ENCODE results near the gene OGFR. TPM values are rescaled to one million over a fixed set of nuclear protein-coding genes. Genes with fewer than 3 reads are reported as not detected.
A peak's percentile ranks its signal among the peaks of the same experiment; 100 is the strongest.

OGFR gene
- total and polyA plus RNA-seq, 2 experiments from 2014 or later = 9.9 to 52.2 TPM

- in situ Hi-C loops (cut with MboI) = no loop called here
- H2AFZ ChIP-seq = no peak overlapping the region
- H3K4me2 ChIP-seq (ENCODE audit: unreplicated experiment) = no peak overlapping the region
Observed at GRCh38 chr20:62832212-62832922, 27.7 kb downstream of the OGFR start.

GRCh38 chr20:62832951-62833391 lies 28.3 kb downstream of the OGFR start:
- WGBS, 2 experiments (ENCODE audit: low coverage in 1 of 2, low lambda C conversion rate in 2 of 2, missing lambda C conversion rate in 2 of 2) = 75 to 80% methylated on average over 14 of the region's 14 CpGs
- in situ Hi-C loops (cut with MboI) = no loop called here
- no peak for DNase-seq
- Histone ChIP-seq H3K9ac (no peak overlapping the region), H3K4me2 (ENCODE audit: unreplicated experiment) (no peak overlapping the region), H4K20me1 (ENCODE audit: insufficient read depth) (no peaks in the 10 kb centered on the region), H3K4me1 (ENCODE audit: insufficient read depth) (no peaks in the 10 kb centered on the region), H3K27me3 (replicated peaks; ENCODE audit: insufficient read depth) (no peaks in the 10 kb centered on the region), H3K4me3 (no peak overlapping the region), H3K9me3 (ENCODE audit: low read depth) (no peaks in the 10 kb centered on the region), H3K36me3 (ENCODE audit: low read depth) (no peaks in the 10 kb centered on the region), H3K27ac (no peak overlapping the region), H3F3A (ENCODE audit: insufficient read depth) (no peaks in the 10 kb centered on the region), H3K79me2 (ENCODE audit: insufficient read depth) (no peaks in the 10 kb centered on the region), H3K9me2 (ENCODE audit: insufficient read depth) (no peaks in the 10 kb centered on the region), H2AFZ (no peak overlapping the region)
- TF ChIP-seq EZH2 (IDR thresholded peaks at IDR 0.05; ENCODE audit: insufficient read depth, poor library complexity, severe bottlenecking) (no peak), EZH2phosphoT487 (IDR thresholded peaks at IDR 0.05; ENCODE audit: insufficient read depth, low read depth) (no peak)

More at GRCh38 chr20:62832212-62832922, 27.7 kb downstream of the OGFR start:
- DNase-seq = peak; percentile 21
- Histone ChIP-seq H3K27me3 (replicated peaks; ENCODE audit: insufficient read depth) (no peaks in the 10 kb centered on the region), H3F3A (ENCODE audit: insufficient read depth) (no peaks in the 10 kb centered on the region), H3K9me3 (ENCODE audit: low read depth) (no peaks in the 10 kb centered on the region), H3K36me3 (ENCODE audit: low read depth) (no peaks in the 10 kb centered on the region), H3K4me1 (ENCODE audit: insufficient read depth) (no peaks in the 10 kb centered on the region), H3K9ac (no peak overlapping the region), H3K9me2 (ENCODE audit: insufficient read depth) (no peaks in the 10 kb centered on the region), H3K4me3 (no peak overlapping the region), H4K20me1 (ENCODE audit: insufficient read depth) (no peaks in the 10 kb centered on the region), H3K79me2 (ENCODE audit: insufficient read depth) (no peaks in the 10 kb centered on the region), H3K27ac (no peak overlapping the region)
- TF ChIP-seq EZH2 (IDR thresholded peaks at IDR 0.05; ENCODE audit: insufficient read depth, poor library complexity, severe bottlenecking) (no peak), EZH2phosphoT487 (IDR thresholded peaks at IDR 0.05; ENCODE audit: insufficient read depth, low read depth) (no peak)
- 13 to 15% methylated on average over 22 of the region's 22 CpGs for WGBS, 2 experiments (ENCODE audit: low coverage in 1 of 2, low lambda C conversion rate in 2 of 2, missing lambda C conversion rate in 2 of 2)

GRCh38 chr20:62834967-62835730 lies 30.5 kb downstream of the OGFR start:
- no peak for TF ChIP-seq EZH2phosphoT487 (IDR thresholded peaks at IDR 0.05; ENCODE audit: insufficient read depth, low read depth)
- WGBS, 2 experiments (ENCODE audit: low coverage in 1 of 2, low lambda C conversion rate in 2 of 2, missing lambda C conversion rate in 2 of 2) = 81 to 84% methylated on average over 24 of the region's 24 CpGs

GRCh38 chr20:62835931-62836861 lies 31.6 kb downstream of the OGFR start:
- no peaks in the 10 kb centered on the region for H3K27me3 ChIP-seq (replicated peaks; ENCODE audit: insufficient read depth)
- no peaks in the 10 kb centered on the region for H3K79me2 ChIP-seq (ENCODE audit: insufficient read depth)
- no peaks in the 10 kb centered on the region for H3F3A ChIP-seq (ENCODE audit: insufficient read depth)
- H3K27ac ChIP-seq = no peak overlapping the region
- no peaks in the 10 kb centered on the region for H3K9me2 ChIP-seq (ENCODE audit: insufficient read depth)
- H3K9ac ChIP-seq = no peak overlapping the region
- peak overlapping the region; percentile 46 for H2AFZ ChIP-seq
- no peaks in the 10 kb centered on the region for H4K20me1 ChIP-seq (ENCODE audit: insufficient read depth)
- whole genome bisulfite sequencing, 2 experiments (ENCODE audit: low coverage in 1 of 2, low lambda C conversion rate in 2 of 2, missing lambda C conversion rate in 2 of 2) = 54 to 58% methylated on average over 40 to 52 of the region's 52 CpGs
- in situ Hi-C loops (cut with MboI) = no loop called here
- peak; percentile 69 for DNase-seq
- no peaks in the 10 kb centered on the region for H3K4me1 ChIP-seq (ENCODE audit: insufficient read depth)
- no peak overlapping the region for H3K4me3 ChIP-seq
- no peaks in the 10 kb centered on the region for H3K9me3 ChIP-seq (ENCODE audit: low read depth)
- no peak overlapping the region for H3K4me2 ChIP-seq (ENCODE audit: unreplicated experiment)
- H3K36me3 ChIP-seq (ENCODE audit: low read depth) = no peaks in the 10 kb centered on the region
- TF ChIP-seq EZH2 (IDR thresholded peaks at IDR 0.05; ENCODE audit: insufficient read depth, poor library complexity, severe bottlenecking) (no peak), EZH2phosphoT487 (IDR thresholded peaks at IDR 0.05; ENCODE audit: insufficient read depth, low read depth) (no peak)

More at GRCh38 chr20:62834967-62835730, 30.5 kb downstream of the OGFR start:
- Histone ChIP-seq H3K4me2 (ENCODE audit: unreplicated experiment) (no peak overlapping the region), H3F3A (ENCODE audit: insufficient read depth) (no peaks in the 10 kb centered on the region), H3K4me1 (ENCODE audit: insufficient read depth) (no peaks in the 10 kb centered on the region), H3K9me2 (ENCODE audit: insufficient read depth) (no peaks in the 10 kb centered on the region), H4K20me1 (ENCODE audit: insufficient read depth) (no peaks in the 10 kb centered on the region), H3K27me3 (replicated peaks; ENCODE audit: insufficient read depth) (no peaks in the 10 kb centered on the region), H2AFZ (no peak overlapping the region), H3K9ac (no peak overlapping the region), H3K36me3 (ENCODE audit: low read depth) (no peaks in the 10 kb centered on the region), H3K79me2 (ENCODE audit: insufficient read depth) (no peaks in the 10 kb centered on the region), H3K9me3 (ENCODE audit: low read depth) (no peaks in the 10 kb centered on the region), H3K4me3 (no peak overlapping the region), H3K27ac (no peak overlapping the region)
- in situ Hi-C loops (cut with MboI) = no loop called here
- DNase-seq = no peak
